Liver (tissue), 9 donors: ENCODE measurements around the gene OR10P1. TPM values are rescaled to one million over a fixed set of nuclear protein-coding genes. Genes with fewer than 3 reads are reported as not detected.

Experiments used
- DNase-seq: peaks from one replicate; pipeline ENCODE4 v3.0.0-alpha.2; 2017; ENCODE audit warnings: low spot score
- H3K27ac ChIP-seq, 2 donors: one replicate each; pipeline ENCODE4 v1.7.0; 2013; ENCODE audit warnings: inconsistent platforms in 2 of 2, low read length in 2 of 2, control low read depth in 1 of 2, low read depth in 1 of 2, mild to moderate bottlenecking in 1 of 2
- H3K27me3 ChIP-seq, 4 donors: one replicate each; pipeline versions ENCODE4 v1.6.1 to v1.7.0; 2013; ENCODE audit warnings: low read length in 3 of 4, inconsistent platforms in 1 of 4, mild to moderate bottlenecking in 1 of 4, moderate library complexity in 1 of 4; ENCODE audit not compliant: control insufficient read depth in 4 of 4, insufficient read depth in 4 of 4
- H3K36me3 ChIP-seq, 4 donors: one replicate each; pipeline versions ENCODE4 v1.6.1 to v1.7.0; 2013; ENCODE audit warnings: low read length in 3 of 4, mild to moderate bottlenecking in 3 of 4, low read depth in 1 of 4, moderate library complexity in 1 of 4; ENCODE audit not compliant: control insufficient read depth in 4 of 4, insufficient read depth in 3 of 4
- H3K4me1 ChIP-seq, 4 donors: one replicate each; pipeline versions ENCODE4 v1.6.1 to v1.7.0; 2013; ENCODE audit warnings: low read length in 3 of 4, mild to moderate bottlenecking in 3 of 4, moderate library complexity in 1 of 4; ENCODE audit not compliant: control insufficient read depth in 4 of 4, insufficient read depth in 4 of 4
- H3K4me3 ChIP-seq, 3 donors: one replicate each; pipeline versions ENCODE4 v1.6.1 to v1.7.0; 2013; ENCODE audit warnings: low read length in 3 of 3, control low read depth in 1 of 3, low read depth in 1 of 3, mild to moderate bottlenecking in 1 of 3
- H3K9ac ChIP-seq, 2 donors: one replicate each; pipeline ENCODE4 v1.7.0; 2013; ENCODE audit warnings: low read length in 2 of 2, mild to moderate bottlenecking in 2 of 2, moderate library complexity in 2 of 2, control low read depth in 1 of 2, low read depth in 1 of 2
- H3K9me3 ChIP-seq, 4 donors: one replicate each; pipeline versions ENCODE4 v1.6.1 to v1.7.0; 2013; ENCODE audit warnings: low read length in 3 of 4; ENCODE audit not compliant: control insufficient read depth in 4 of 4
- ATF3 ChIP-seq: IDR thresholded peaks from 2 replicates; pipeline ENCODE4 v1.6.1; 2016; ENCODE audit warnings: antibody characterized with exemption
- CTCF ChIP-seq: fragments of 150-350 bp; IDR thresholded peaks from 2 replicates; pipeline ENCODE4 v1.5.1; 2017; ENCODE audit warnings: improper control_type of control experiment, low read depth, low read length; ENCODE audit not compliant: missing input control
- EGR1 ChIP-seq, 2 donors: IDR thresholded peaks; 2 replicates each; pipeline ENCODE4 v1.6.1; 2016 to 2018; ENCODE audit warnings: antibody characterized with exemption in 2 of 2, low read depth in 2 of 2
- FOXA1 ChIP-seq: IDR thresholded peaks from 2 replicates; pipeline ENCODE4 v1.6.1; 2016; ENCODE audit warnings: antibody characterized with exemption
- FOXA2 ChIP-seq: IDR thresholded peaks from 2 replicates; pipeline ENCODE4 v1.6.1; 2016; ENCODE audit warnings: antibody characterized with exemption
- GABPA ChIP-seq, 2 donors: IDR thresholded peaks in 1 of 2; conservative IDR thresholded peaks in 1 of 2; 2 replicates each; pipeline ENCODE4 v1.6.1; 2016; ENCODE audit warnings: antibody characterized with exemption in 2 of 2, mild to moderate bottlenecking in 1 of 2, moderate library complexity in 1 of 2
- HNF4A ChIP-seq, 2 donors: conservative IDR thresholded peaks; 2 replicates each; pipeline ENCODE4 v1.6.1; 2016; ENCODE audit warnings: antibody characterized with exemption in 2 of 2, mild to moderate bottlenecking in 2 of 2
- HNF4G ChIP-seq: IDR thresholded peaks from 2 replicates; pipeline ENCODE4 v1.6.1; 2016; ENCODE audit warnings: antibody characterized with exemption
- JUND ChIP-seq, 2 donors: IDR thresholded peaks; 2 replicates each; pipeline ENCODE4 v1.6.1; 2016; ENCODE audit warnings: antibody characterized with exemption in 2 of 2
- MAX ChIP-seq: IDR thresholded peaks from 2 replicates; pipeline ENCODE4 v1.6.1; 2016; ENCODE audit warnings: antibody characterized with exemption
- NR2F2 ChIP-seq: IDR thresholded peaks from 2 replicates; pipeline ENCODE4 v1.6.1; 2016; ENCODE audit warnings: antibody characterized with exemption
- RAD21 ChIP-seq, 2 donors: IDR thresholded peaks; 2 replicates each; pipeline ENCODE4 v1.6.1; 2016; ENCODE audit warnings: antibody characterized with exemption in 2 of 2, mild to moderate bottlenecking in 2 of 2
- REST ChIP-seq: IDR thresholded peaks from 2 replicates; pipeline ENCODE4 v1.6.1; 2016; ENCODE audit warnings: antibody characterized with exemption, mild to moderate bottlenecking
- RXRA ChIP-seq, 2 donors: IDR thresholded peaks; 2 replicates each; pipeline ENCODE4 v1.6.1; 2017 to 2018; ENCODE audit warnings: antibody characterized with exemption in 2 of 2, mild to moderate bottlenecking in 1 of 2
- SP1 ChIP-seq: IDR thresholded peaks from 2 replicates; pipeline ENCODE4 v1.6.1; 2018; ENCODE audit warnings: antibody characterized with exemption, mild to moderate bottlenecking
- TAF1 ChIP-seq: conservative IDR thresholded peaks from 2 replicates; pipeline ENCODE4 v1.6.1; 2016; ENCODE audit warnings: antibody characterized with exemption, mild to moderate bottlenecking
- YY1 ChIP-seq: IDR thresholded peaks from 2 replicates; pipeline ENCODE4 v1.6.1; 2016; ENCODE audit warnings: antibody characterized with exemption, mild to moderate bottlenecking
- ZBTB33 ChIP-seq: IDR thresholded peaks from 2 replicates; pipeline ENCODE4 v1.6.1; 2016; ENCODE audit warnings: antibody characterized with exemption
- WGBS: extraction: QIAGEN DNeasy Blood & Tissue Kit; methylation state at CpG from one replicate; pipeline ENCODE4 v1.1.7; 2013; 5-methylcytosine and 5-hydroxymethylcytosine counted together
- polyA plus RNA-seq, 2 donors: library from polyadenylated mRNA; stranded (reverse) in 1 of 2; unstranded in 1 of 2; fragments of 200-250 nt in 1 of 2; fragments of >200 nt in 1 of 2; fragmentation: Nextera tagmentation in 1 of 2; extraction: Ambion mirVana in 1 of 2; gene quantifications; one replicate each; pipeline versions ENCODE4 v1.2.1 to v1.2.3, GENCODE V29; 2013 to 2015
- total RNA-seq, 2 donors: library from RNA; depleted of rRNA; stranded (reverse); fragments of >200 nt; gene quantifications; one replicate each; pipeline ENCODE4 v1.2.3, GENCODE V29; 2014
- donor health status: healthy.
- donor health status: healthy.
- donor health status: healthy.
- donor health status: healthy.
- donor health status: healthy.

The OR10P1 gene
- total and polyA plus RNA-seq, 4 donors, result not detected

GRCh38 chr12:55676707-55677106 lies 40.0 kb downstream of the OR10P1 start:
- no peak for DNase-seq
- Histone ChIP-seq H3K9me3 (no peaks in the 10 kb centered on the region), H3K4me3 (no peak overlapping the region), H3K27me3 (no peaks in the 10 kb centered on the region), H3K36me3 (no peaks in the 10 kb centered on the region), H3K9ac (no peak overlapping the region), H3K4me1 (peaks cover 0 to 12% (median 4%) of the 10 kb centered on the region in 4 donors), H3K27ac (no peak overlapping the region)
- TF ChIP-seq RXRA (IDR thresholded peaks at IDR 0.05) (peak in 1 of 2 donors; percentile 13), SP1 (no peak)
- 57% methylated on average over 6 of the region's 6 CpGs for WGBS

GRCh38 chr12:55679691-55680090 lies 43.0 kb downstream of the OR10P1 start:
- WGBS, result 92% methylated on average over 5 of the region's 5 CpGs
- Histone ChIP-seq H3K4me1 (peaks cover 9 to 24% (median 9%) of the 10 kb centered on the region in 4 donors), H3K36me3 (no peaks in the 10 kb centered on the region), H3K9me3 (no peaks in the 10 kb centered on the region), H3K27ac (no peak overlapping the region), H3K27me3 (no peaks in the 10 kb centered on the region), H3K9ac (no peak overlapping the region), H3K4me3 (no peak overlapping the region)
- TF ChIP-seq EGR1 (IDR thresholded peaks at IDR 0.05; ENCODE audit: low read depth in 2 of 2) (no peak), ATF3 (no peak), JUND (IDR thresholded peaks at IDR 0.05) (no peak), GABPA (IDR thresholded peaks at IDR 0.05 in 1 of 2, conservative IDR thresholded peaks at IDR 0.05 in 1 of 2) (no peak)
- DNase-seq, result no peak

GRCh38 chr12:55681142-55682077 lies 44.7 kb downstream of the OR10P1 start:
- no peaks in the 10 kb centered on the region for H3K27me3 ChIP-seq
- peak overlapping the region; percentile 64 to 70 for H3K9ac ChIP-seq
- peak overlapping the region; percentile 56 to 72 for H3K27ac ChIP-seq
- peak; percentile 76 to 78 for TF ChIP-seq JUND (IDR thresholded peaks at IDR 0.05)
- TF ChIP-seq SP1, result peak; percentile 96
- TF ChIP-seq FOXA1, result no peak
- TF ChIP-seq HNF4A (conservative IDR thresholded peaks at IDR 0.05), result peak; percentile 93 to 94
- peak; percentile 2 for TF ChIP-seq FOXA2
- TF ChIP-seq NR2F2, result peak; percentile 24
- no peak for TF ChIP-seq ATF3
- TF ChIP-seq ZBTB33, result peak; percentile 80
- TF ChIP-seq REST, result peak; percentile 78
- peak; percentile 99 for TF ChIP-seq EGR1 (IDR thresholded peaks at IDR 0.05; ENCODE audit: low read depth in 2 of 2)
- TF ChIP-seq RAD21 (IDR thresholded peaks at IDR 0.05), result peak; percentile 73 to 80
- peak; percentile 63 for TF ChIP-seq CTCF
- TF ChIP-seq HNF4G, result peak; percentile 94
- peak; percentile 70 to 91 for TF ChIP-seq RXRA (IDR thresholded peaks at IDR 0.05)
- peak; percentile 93 for TF ChIP-seq TAF1
- peak; percentile 70 for TF ChIP-seq MAX
- TF ChIP-seq GABPA (IDR thresholded peaks at IDR 0.05 in 1 of 2, conservative IDR thresholded peaks at IDR 0.05 in 1 of 2), result peak in 1 of 2 donors; percentile 66
- TF ChIP-seq YY1, result peak; percentile 57
- 8% methylated on average over 17 of the region's 17 CpGs for WGBS
- peaks cover 0 to 9% (median 0%) of the 10 kb centered on the region in 4 donors for H3K36me3 ChIP-seq
- no peaks in the 10 kb centered on the region for H3K9me3 ChIP-seq
- H3K4me1 ChIP-seq, result peaks cover 6 to 22% (median 9%) of the 10 kb centered on the region in 4 donors
- H3K4me3 ChIP-seq, result peak overlapping the region; percentile 67 to 97 (median 72)
- DNase-seq, result peak; percentile 50
